ENCODE data around the gene KIF21A.

DNA sequence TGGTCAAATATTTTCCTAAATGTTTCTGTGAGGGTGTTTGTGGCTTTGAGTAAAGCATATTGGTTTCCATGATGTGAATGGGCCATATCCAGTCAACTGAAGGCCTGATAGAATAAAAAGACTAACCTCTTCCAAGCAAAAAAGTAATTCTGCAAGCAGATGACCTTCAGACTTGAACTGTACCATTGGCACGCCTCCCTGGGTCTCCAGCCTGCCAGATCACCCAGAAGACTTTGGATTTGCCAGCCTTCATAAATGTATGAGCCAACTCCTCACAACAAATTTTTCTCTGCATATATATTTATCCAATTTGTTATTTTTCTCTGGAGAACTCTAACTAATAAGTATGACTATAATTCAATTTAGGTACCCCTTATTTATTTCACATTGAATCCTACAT lies 190.3 kb downstream of the KIF21A start:
- TF ChIP-seq CTCF (conservative IDR thresholded peaks at IDR 0.05; ENCODE audit: low read depth, low read length) (no peak), EZH2 (IDR thresholded peaks at IDR 0.05; ENCODE audit: borderline replicate concordance, low read depth, low read length, poor library complexity, severe bottlenecking) (no peak)
